Astrocyte (in vitro differentiated cells and primary cell): ENCODE measurements around the gene GLT8D1. TPM values are rescaled to one million over a fixed set of nuclear protein-coding genes. Genes with fewer than 3 reads are reported as not detected.

Source experiments
- DNase-seq: peaks from one replicate; pipeline ENCODE4 v3.0.0-alpha.2; 2010; ENCODE audit warnings: low read depth
- FAIRE-seq: peaks from 2 replicates; lab custom pipeline; 2011; peaks lifted over from hg19 to GRCh38; lab: Jason Lieb, UNC
- H2AFZ ChIP-seq: 2 replicates; pipeline ENCODE4 v1.6.0; 2012; ENCODE audit warnings: low read depth, low read length, inconsistent platforms
- H3K27ac ChIP-seq: 2 replicates; pipeline ENCODE4 v1.5.1; 2011; ENCODE audit warnings: low read depth, low read length, inconsistent platforms
- H3K27me3 ChIP-seq: 2 replicates; pipeline ENCODE4 v1.6.0; 2011; ENCODE audit warnings: low read length, inconsistent platforms; ENCODE audit not compliant: insufficient read depth
- H3K36me3 ChIP-seq: 2 replicates; pipeline ENCODE4 v1.5.1; 2011; ENCODE audit warnings: low read length, inconsistent platforms; ENCODE audit not compliant: insufficient read depth
- H3K4me1 ChIP-seq: 2 replicates; pipeline ENCODE4 v1.5.1; 2011; ENCODE audit warnings: low read length, inconsistent platforms; ENCODE audit not compliant: insufficient read depth
- H3K4me2 ChIP-seq: 2 replicates; pipeline ENCODE4 v1.6.0; 2012; ENCODE audit warnings: low read length, inconsistent platforms
- H3K4me3 ChIP-seq: 2 replicates; pipeline ENCODE4 v1.5.1; 2011; ENCODE audit warnings: low read depth, mild to moderate bottlenecking, low read length, inconsistent platforms; ENCODE audit not compliant: insufficient read depth
- H3K79me2 ChIP-seq: 2 replicates; pipeline ENCODE4 v1.6.0; 2012; ENCODE audit warnings: mild to moderate bottlenecking, low read length, inconsistent platforms; ENCODE audit not compliant: insufficient read depth
- H3K9ac ChIP-seq: 2 replicates; pipeline ENCODE4 v1.6.0; 2012; ENCODE audit warnings: mild to moderate bottlenecking, low read length, inconsistent platforms
- H3K9me3 ChIP-seq: 2 replicates; pipeline ENCODE4 v1.5.1; 2012; ENCODE audit warnings: low read depth, mild to moderate bottlenecking, low read length, inconsistent platforms; ENCODE audit not compliant: insufficient read depth
- H4K20me1 ChIP-seq: 2 replicates; pipeline ENCODE4 v1.6.0; 2012; ENCODE audit warnings: low read length, inconsistent platforms; ENCODE audit not compliant: insufficient read depth
- H3K27ac Mint-ChIP-seq: one replicate; pipeline ENCODE4 v1.8.0; 2021; ENCODE audit warnings: mild to moderate bottlenecking, mixed read lengths; ENCODE audit not compliant: unreplicated experiment
- H3K27me3 Mint-ChIP-seq: one replicate; pipeline ENCODE4 v1.8.0; 2021; ENCODE audit warnings: low read depth, mixed read lengths; ENCODE audit not compliant: unreplicated experiment
- H3K36me3 Mint-ChIP-seq: one replicate; pipeline ENCODE4 v1.8.0; 2021; ENCODE audit warnings: low read depth, mixed read lengths; ENCODE audit not compliant: unreplicated experiment
- H3K4me1 Mint-ChIP-seq: one replicate; pipeline ENCODE4 v1.8.0; 2021; ENCODE audit warnings: low read depth, mixed read lengths; ENCODE audit not compliant: unreplicated experiment
- H3K4me3 Mint-ChIP-seq: one replicate; pipeline ENCODE4 v1.8.0; 2021; ENCODE audit warnings: mild to moderate bottlenecking, moderate library complexity, mixed read lengths; ENCODE audit not compliant: unreplicated experiment
- H3K9me3 Mint-ChIP-seq: one replicate; pipeline ENCODE4 v1.8.0; 2021; ENCODE audit warnings: mild to moderate bottlenecking, mixed read lengths; ENCODE audit not compliant: unreplicated experiment
- CTCF ChIP-seq: IDR thresholded peaks from 2 replicates; pipeline ENCODE4 v1.5.1; 2011; ENCODE audit warnings: low read depth, mild to moderate bottlenecking, inconsistent platforms, low read length, moderate library complexity; ENCODE audit not compliant: insufficient read depth
- EZH2 ChIP-seq: IDR thresholded peaks from 2 replicates; pipeline ENCODE4 v1.6.1; 2012; ENCODE audit warnings: mild to moderate bottlenecking, low read length, inconsistent platforms; ENCODE audit not compliant: insufficient read depth
- total RNA-seq: library from RNA; stranded (reverse); gene quantifications from 2 replicates; pipeline ENCODE4 v1.2.1, GENCODE V29; 2021

The GLT8D1 gene
- total RNA-seq, 1 donor from 2014 or later, result 78.2 TPM

GRCh38 chr3:52721730-52722008 is 16.1 kb upstream of the GLT8D1 start:
- Histone ChIP-seq H3K27ac (no peak overlapping the region), H3K27me3 (no peaks in the 10 kb centered on the region), H3K9me3 (no peaks in the 10 kb centered on the region), H4K20me1 (no peaks in the 10 kb centered on the region), H3K9ac (no peak overlapping the region), H3K36me3 (no peaks in the 10 kb centered on the region), H3K79me2 (no peaks in the 10 kb centered on the region), H3K4me3 (no peak overlapping the region), H3K4me2 (no peak overlapping the region), H2AFZ (no peak overlapping the region), H3K4me1 (no peaks in the 10 kb centered on the region)
- H3K27me3 Mint-ChIP-seq, result no peaks in the 10 kb centered on the region
- no peak overlapping the region for H3K27ac Mint-ChIP-seq
- peaks cover 15% of the 10 kb centered on the region for H3K36me3 Mint-ChIP-seq
- no peak for TF ChIP-seq CTCF
- no peak for TF ChIP-seq EZH2
- H3K9me3 Mint-ChIP-seq, result peaks cover 5% of the 10 kb centered on the region
- H3K4me3 Mint-ChIP-seq, result no peak overlapping the region
- no peaks in the 10 kb centered on the region for H3K4me1 Mint-ChIP-seq
- no peak for DNase-seq
- no peak for FAIRE-seq

GRCh38 chr3:52721002-52721729 is 15.6 kb upstream of the GLT8D1 start:
- no peaks in the 10 kb centered on the region for H3K27me3 ChIP-seq
- no peak for FAIRE-seq
- Mint-ChIP-seq H3K36me3 (peaks cover 19% of the 10 kb centered on the region), H3K9me3 (peaks cover 5% of the 10 kb centered on the region), H3K27ac (no peak overlapping the region), H3K27me3 (no peaks in the 10 kb centered on the region), H3K4me1 (no peaks in the 10 kb centered on the region), H3K4me3 (no peak overlapping the region)
- no peak for TF ChIP-seq EZH2
- TF ChIP-seq CTCF, result no peak
- no peaks in the 10 kb centered on the region for H3K9me3 ChIP-seq
- no peak overlapping the region for H3K27ac ChIP-seq
- no peaks in the 10 kb centered on the region for H3K79me2 ChIP-seq
- no peaks in the 10 kb centered on the region for H3K36me3 ChIP-seq
- H3K4me3 ChIP-seq, result no peak overlapping the region
- H3K9ac ChIP-seq, result no peak overlapping the region
- no peak for DNase-seq
- H4K20me1 ChIP-seq, result no peaks in the 10 kb centered on the region
- H3K4me2 ChIP-seq, result no peak overlapping the region
- no peak overlapping the region for H2AFZ ChIP-seq
- no peaks in the 10 kb centered on the region for H3K4me1 ChIP-seq

- Histone ChIP-seq H3K36me3 (no peaks in the 10 kb centered on the region), H3K27ac (no peak overlapping the region), H3K9me3 (no peaks in the 10 kb centered on the region), H4K20me1 (no peaks in the 10 kb centered on the region), H3K27me3 (no peaks in the 10 kb centered on the region), H3K4me2 (no peak overlapping the region), H3K9ac (no peak overlapping the region), H3K4me1 (no peaks in the 10 kb centered on the region), H2AFZ (no peak overlapping the region), H3K79me2 (no peaks in the 10 kb centered on the region), H3K4me3 (no peak overlapping the region)
- DNase-seq (no peak), FAIRE-seq (no peak)
- peaks cover 3% of the 10 kb centered on the region for H3K9me3 Mint-ChIP-seq
- no peaks in the 10 kb centered on the region for H3K27me3 Mint-ChIP-seq
- no peaks in the 10 kb centered on the region for H3K4me1 Mint-ChIP-seq
- TF ChIP-seq CTCF (no peak), EZH2 (no peak)
- no peak overlapping the region for H3K27ac Mint-ChIP-seq
- H3K36me3 Mint-ChIP-seq, result peaks cover 19% of the 10 kb centered on the region
- H3K4me3 Mint-ChIP-seq, result no peak overlapping the region
Observed at GRCh38 chr3:52719618-52720017, 14.0 kb upstream of the GLT8D1 start.
